HG03558 (cell line): ENCODE results near the gene TTLL11.
A peak's percentile ranks its signal among the peaks of the same experiment; 100 is the strongest.

ENCODE experiments used
- ATAC-seq: cut with Tn5 transposase; IDR thresholded peaks from one replicate; pipeline ENCODE4 v1.9.1; 2021; ENCODE audit warnings: moderate number of reproducible peaks; ENCODE audit not compliant: unreplicated experiment; ENCODE audit errors: extremely low read depth

The TTLL11 gene

DNA sequence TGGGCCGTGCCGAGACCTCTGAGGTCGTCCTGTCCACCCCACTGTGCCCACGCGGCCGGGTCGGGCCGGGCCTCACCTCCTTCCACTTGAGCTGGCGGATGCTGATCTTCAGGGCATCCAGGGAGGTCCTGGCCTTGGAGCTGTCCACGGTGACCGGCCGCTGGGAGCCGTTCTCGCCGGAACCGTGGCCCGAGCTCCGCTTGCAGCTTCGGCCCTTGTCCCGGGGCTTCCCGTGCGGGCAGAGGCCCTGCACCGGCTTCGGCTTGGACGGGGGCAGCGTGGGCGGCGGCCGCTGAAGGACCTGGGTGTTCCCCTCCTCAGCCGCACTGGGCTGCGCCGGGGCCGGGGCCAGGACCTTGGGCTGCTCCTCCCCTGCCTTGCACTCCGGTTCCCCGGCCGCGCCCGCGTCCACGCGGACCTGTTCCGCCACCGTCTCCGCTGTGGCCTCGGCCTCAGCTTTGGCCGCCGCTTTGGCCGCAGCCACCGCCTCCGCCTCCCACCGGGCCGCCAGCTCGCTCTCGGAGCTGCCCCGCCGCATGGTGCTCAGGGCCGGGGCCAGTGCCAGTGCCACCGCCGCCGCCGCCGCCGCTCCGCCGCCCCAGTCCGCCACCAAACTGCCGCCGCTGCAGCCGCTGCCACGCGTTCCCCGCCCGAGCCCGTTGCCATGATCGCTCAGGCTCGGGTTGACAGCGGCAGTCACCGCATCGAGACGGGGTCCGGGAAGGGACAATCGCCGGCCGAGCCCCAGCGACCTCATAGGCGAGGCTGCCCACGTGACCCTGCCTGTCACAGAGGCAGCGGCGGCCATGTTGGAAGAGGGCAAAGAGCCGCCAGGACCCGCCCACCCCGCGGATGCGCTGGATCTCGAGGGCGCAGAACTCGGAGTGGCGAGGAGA, at the start of gene TTLL11:
TTLL11 (minus strand) TSS at position 698 of the 896 bp plus-strand sequence; CDS start at position 538, 160 bp downstream.
- ATAC-seq, result peak; percentile 73

DNA sequence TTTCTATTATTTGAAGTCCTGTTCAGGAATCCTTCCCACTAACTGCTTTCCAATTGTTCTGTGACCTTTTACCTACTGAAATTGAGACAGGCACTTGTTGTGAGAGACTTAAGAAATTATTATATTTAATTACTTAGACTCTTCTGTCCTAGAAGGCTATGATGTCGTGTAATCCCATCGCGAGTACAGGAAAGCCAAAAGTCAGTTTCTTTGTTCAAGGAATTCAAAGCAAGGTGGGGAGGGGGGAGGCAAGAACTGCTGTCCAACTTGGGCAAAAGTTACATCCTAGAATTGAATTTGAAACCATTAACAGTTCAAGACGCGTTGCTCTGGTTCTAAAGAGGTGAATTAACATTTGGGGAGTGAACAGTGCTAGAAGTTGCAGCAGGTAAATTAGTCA, 48.6 kb upstream of the TTLL11 start:
- ATAC-seq, result no peak

DNA sequence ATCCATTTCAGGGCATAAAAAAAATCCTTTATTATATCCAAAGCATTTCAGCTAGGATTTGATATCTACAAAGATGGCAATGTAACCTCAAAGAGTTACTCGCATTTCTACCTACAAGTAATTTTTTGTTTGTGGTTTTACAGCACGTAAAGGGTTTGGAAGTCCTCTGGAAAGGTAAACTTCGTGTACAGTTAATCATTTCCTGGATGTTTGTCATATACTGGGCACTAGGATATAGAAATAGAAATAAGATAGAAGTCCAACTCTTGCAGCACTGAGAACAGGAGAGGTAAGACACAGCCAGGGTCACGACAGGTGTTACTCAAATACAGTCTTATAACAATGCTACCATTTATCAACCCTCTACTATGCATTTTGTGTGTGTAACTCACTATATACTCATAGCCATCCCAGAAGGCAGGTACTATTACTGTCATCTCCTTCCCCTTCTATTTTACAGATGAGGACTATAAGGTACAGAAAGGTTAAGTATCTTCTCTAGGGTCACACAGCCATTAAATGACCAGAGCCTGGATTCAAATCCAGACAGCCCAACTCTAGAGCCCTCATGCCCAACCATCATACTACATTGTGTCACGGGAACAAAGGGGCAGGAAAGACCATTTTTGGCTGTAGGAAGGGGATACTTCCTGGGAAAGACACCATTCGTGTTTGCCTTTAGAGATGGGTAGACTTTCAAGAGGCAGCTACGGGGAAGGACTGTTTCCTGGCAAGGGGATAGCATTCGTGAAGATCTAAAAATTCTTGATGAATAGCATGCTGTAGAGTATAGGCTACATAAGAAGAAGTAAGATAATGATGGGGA, 47.5 kb upstream of the TTLL11 start:
- no peak for ATAC-seq

DNA sequence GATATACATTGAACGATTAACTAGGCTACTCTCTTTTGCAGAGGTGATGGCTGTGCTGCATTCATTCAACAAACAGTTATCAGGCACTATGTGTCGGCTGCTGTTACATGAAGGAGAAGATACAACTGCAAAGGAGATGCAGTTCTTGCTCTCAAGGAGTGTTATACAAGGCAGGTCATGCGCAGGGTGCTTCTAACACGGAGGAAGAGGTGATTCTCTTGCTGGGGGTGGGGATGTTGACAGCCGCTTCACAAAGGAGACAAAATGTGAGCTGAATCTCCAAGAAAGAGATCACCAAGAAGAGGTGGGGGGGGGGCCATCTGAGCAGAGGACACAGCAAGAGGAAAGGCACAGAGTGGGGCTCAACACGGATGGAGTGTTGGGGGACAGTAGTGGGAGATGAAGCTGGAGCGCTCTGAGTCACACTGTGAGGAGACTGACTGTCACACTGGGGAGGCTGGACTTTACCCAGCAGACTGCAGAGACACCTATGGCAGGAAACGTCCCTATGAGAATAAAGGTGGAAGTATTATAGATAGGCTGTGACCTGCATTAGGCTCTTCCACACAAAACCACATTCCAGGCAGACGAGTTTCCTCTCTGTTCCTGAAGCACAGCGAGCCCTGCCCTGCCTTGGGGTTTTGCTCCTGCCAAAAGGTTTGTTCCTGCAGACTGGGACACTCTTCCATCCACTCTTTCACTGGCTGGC, 45.6 kb upstream of the TTLL11 start:
- ATAC-seq, result no peak

- no peak for ATAC-seq
Observed at GRCh38 chr9:122135529-122135859, 42.4 kb upstream of the TTLL11 start.

- no peak for ATAC-seq
Observed at GRCh38 chr9:122134822-122135528, 41.9 kb upstream of the TTLL11 start.

DNA sequence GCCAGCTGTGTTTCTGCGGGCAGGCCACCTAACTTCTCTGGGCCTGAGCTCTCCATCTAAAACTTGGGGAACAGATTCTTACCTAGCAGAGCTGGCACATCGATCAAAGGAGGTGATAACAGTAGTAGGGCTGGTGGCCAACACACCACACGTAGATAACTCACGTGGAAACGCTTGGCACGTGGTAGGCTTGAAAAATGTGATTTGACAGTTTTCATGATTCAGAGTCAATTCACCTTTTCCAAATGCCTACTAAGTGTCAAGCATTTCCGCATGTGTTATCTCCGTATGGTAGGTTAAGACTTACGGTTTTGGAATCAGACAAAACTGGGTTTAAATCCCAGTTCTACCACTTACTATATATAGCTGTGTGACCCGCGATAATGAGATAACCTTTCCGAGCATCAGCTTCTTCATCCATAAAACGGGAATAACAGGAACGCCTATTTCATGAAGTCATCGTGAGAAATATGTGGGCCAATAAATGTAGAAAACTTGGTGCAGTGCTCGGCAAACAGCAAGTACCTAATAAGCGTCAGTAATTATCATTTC, 41.0 kb upstream of the TTLL11 start:
- no peak for ATAC-seq

DNA sequence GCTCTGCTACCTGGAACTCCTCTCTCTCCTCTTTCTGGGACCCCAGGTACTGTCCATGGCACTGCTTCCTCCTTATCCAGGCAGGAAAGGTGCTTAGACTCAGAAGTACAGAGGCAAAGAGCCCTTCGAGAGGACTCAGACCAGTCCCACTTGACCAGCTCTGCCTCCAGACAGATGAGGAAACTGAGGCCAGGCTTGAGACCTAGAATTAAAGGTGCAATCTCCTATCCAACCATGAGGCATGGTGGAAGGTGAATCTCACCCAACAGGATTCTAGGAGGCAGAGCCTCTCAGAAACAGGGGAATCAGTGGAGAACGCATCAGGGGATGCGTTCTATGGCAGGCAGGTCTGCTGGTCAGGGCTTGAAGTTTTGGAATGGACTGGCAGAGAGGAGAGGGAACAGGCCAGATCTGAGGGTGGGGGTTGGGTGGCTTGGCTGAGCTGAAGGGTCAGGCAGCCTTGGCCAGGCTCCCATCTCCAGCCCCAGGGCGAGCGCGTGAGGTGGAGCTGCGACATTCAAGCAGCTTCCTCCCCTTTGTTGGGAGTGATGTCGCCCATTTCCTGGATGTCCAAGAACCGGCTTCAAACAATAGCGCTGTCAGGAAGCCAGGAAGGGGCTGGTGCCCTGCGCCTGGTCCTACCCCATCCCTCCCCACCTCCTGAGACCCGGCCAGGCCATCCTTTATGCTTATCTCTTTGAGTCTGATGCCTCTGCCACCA, 40.3 kb upstream of the TTLL11 start:
- no peak for ATAC-seq

GRCh38 chr9:122132539-122132938, 39.4 kb upstream of the TTLL11 start:
- ATAC-seq, result no peak

DNA sequence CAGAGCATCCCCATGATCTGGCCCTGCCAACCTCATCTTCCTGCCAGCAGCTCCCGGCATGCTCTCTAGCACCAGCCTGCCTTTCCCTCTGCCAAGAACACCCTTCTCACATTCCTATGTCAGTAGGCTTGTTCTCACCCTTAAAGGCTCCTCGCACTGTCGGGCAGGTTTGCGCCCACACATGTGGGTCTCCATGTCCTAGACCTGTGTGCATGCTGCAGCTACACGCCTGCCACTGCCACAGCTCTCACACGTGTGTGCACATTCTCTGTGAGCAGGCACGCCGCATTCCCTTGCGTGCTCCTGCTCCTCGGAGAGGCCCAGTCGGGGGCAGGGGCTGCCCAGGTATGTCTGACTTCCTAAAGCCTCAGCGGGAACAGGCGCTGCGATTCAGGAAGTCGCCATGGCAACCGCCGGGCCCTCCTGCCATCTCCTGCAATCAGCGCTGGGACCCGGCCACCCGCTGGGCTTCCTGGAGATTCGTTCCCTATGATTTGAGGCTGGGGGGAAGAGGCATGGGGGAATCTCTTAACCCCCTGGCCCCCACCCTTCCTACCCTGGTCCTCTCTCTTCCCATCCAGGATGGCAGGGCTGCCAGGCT, 38.4 kb upstream of the TTLL11 start:
- ATAC-seq, result no peak

GRCh38 chr9:122130837-122131236, 37.7 kb upstream of the TTLL11 start:
- ATAC-seq, result no peak

- no peak for ATAC-seq
Observed at GRCh38 chr9:122129969-122130368, 36.9 kb upstream of the TTLL11 start.

DNA sequence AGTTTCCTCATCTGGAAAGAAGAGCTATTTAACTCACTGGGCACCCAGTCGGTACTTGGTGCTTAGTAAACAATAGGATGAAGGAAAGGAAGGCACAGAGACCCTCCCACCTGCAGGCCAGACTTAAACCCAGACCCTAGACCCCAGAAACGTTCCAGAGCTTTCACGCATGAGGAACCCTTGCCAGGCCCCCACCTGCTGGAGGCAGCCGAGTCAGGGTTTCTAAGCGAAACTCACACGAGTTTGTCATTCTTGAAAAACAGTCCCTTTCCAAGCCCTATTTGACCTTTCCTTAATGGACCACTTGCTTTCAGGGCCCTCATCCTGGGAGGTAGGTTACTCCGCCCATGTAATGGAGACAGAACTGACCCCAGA, 35.8 kb upstream of the TTLL11 start:
- ATAC-seq, result no peak

- ATAC-seq, result no peak
Observed at GRCh38 chr9:122128007-122128968, 35.2 kb upstream of the TTLL11 start.

DNA sequence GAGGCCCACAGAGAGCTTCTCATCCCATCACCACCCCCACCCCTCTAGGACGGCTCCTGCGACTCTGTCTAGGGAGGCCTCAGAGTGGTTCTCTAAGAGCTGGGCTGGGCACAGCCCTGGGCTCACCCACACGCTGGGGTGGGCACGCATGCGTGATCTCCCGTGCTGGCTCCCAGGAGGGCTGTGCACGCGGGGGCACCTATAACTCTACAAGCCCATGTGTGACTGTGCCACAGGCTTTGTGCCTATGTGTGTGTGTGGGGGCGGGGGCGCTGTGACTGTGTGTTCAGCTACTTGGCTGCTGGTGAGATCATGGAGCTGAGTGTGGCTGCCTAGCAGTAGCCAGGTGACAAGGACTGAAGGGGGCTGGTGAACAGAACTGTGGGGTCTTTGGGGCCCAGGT, 34.3 kb upstream of the TTLL11 start:
- no peak for ATAC-seq

DNA sequence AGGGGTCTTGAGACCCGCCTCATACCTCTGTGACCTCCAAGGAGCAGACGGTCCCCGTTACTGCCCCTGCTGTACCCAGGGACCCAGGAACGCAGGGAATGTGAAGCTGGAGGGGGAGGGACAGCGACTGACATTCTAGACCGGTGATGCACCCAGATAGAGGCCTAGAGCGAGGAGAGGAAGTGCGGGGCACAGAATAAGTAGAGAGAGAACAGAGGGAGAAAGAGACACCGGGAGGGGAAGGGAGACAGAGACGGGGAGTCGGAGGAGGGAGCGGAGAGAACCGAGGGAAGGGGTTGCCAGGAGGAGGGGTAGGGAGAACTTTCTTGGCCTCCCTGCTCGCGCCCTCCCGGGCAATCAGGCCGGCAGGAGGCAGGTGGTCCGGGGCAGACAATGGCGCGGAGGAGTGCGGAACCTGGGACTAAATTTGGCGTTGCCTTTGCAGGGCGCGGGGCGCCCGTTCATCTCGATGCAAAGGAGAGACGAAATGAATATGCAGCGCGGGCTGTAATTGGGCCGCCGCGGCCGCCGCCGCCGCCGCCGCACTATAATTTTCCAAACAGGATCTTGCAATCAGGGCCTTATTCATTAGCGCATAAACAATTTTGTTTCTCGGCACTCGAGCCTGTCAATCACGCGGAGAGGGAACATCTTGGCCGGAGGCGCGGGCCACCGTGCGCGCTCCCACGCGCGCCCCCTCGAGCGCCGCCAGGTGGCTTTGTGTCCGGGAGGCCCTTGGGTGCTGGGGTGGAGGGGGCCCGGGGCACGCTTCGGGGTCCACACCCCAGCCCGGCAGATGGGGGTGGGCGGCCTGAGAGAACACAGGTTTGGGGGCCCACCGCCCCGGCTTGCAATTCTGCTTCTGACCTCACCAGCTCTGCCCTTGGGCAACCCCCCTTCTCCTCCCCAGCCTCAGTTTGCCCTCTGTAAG, 33.5 kb upstream of the TTLL11 start:
- no peak for ATAC-seq
